ENCODE measurements around the gene CENPB. TPM values are rescaled to one million over a fixed set of nuclear protein-coding genes. Genes with fewer than 3 reads are reported as not detected.

CENPB gene
- total RNA-seq, 6 donors from 2014 or later, result 56.6 to 125 (median 89.7) TPM

GRCh38 chr20:3777381-3777715 lies 9.2 kb downstream of the CENPB start:
- Histone ChIP-seq H3K27me3 (no peaks in the 10 kb centered on the region), H3K27ac (peak overlapping the region in 2 of 4 donors; percentile 11 to 30)
- 11 to 17% methylated on average over 16 of the region's 16 CpGs for WGBS, 2 donors

GRCh38 chr20:3775457-3776108 lies 11.0 kb downstream of the CENPB start:
- no peak for DNase-seq
- Histone ChIP-seq H3K4me3 (no peak overlapping the region), H3K4me1 (peaks cover 7 to 21% (median 17%) of the 10 kb centered on the region in 4 donors), H3K9me3 (no peaks in the 10 kb centered on the region), H3K27me3 (no peaks in the 10 kb centered on the region), H3K27ac (no peak overlapping the region), H3K36me3 (no peaks in the 10 kb centered on the region)
- no peak for ATAC-seq (ENCODE audit: low FRiP score in 2 of 2)
- TF ChIP-seq POLR2AphosphoS5 (IDR thresholded peaks at IDR 0.05) (no peak), EP300 (IDR thresholded peaks at IDR 0.05) (no peak), CTCF (IDR thresholded peaks at IDR 0.05) (no peak), POLR2A (IDR thresholded peaks at IDR 0.05) (no peak)
- 89 to 91% methylated on average over 4 of the region's 4 CpGs for WGBS, 2 donors

More at GRCh38 chr20:3777381-3777715, 9.2 kb downstream of the CENPB start:
- DNase-seq (no peak), ATAC-seq (ENCODE audit: low FRiP score in 2 of 2) (peak in 1 of 2 donors; percentile 7)
- H3K4me1 ChIP-seq, result peaks cover 13 to 33% (median 30%) of the 10 kb centered on the region in 4 donors
- TF ChIP-seq POLR2AphosphoS5 (IDR thresholded peaks at IDR 0.05) (no peak), POLR2A (IDR thresholded peaks at IDR 0.05) (no peak), CTCF (IDR thresholded peaks at IDR 0.05) (no peak), EP300 (IDR thresholded peaks at IDR 0.05) (no peak)
- no peaks in the 10 kb centered on the region for H3K36me3 ChIP-seq
- H3K4me3 ChIP-seq, result peak overlapping the region; percentile 47 to 62 (median 52)
- H3K9me3 ChIP-seq, result no peaks in the 10 kb centered on the region

GRCh38 chr20:3771552-3772058 lies 14.9 kb downstream of the CENPB start:
- no peaks in the 10 kb centered on the region for H3K36me3 ChIP-seq
- 69 to 73% methylated on average over 7 of the region's 7 CpGs for WGBS, 2 donors
- H3K27ac ChIP-seq, result no peak overlapping the region
- no peaks in the 10 kb centered on the region for H3K27me3 ChIP-seq
- H3K4me1 ChIP-seq, result peaks cover 18 to 22% (median 20%) of the 10 kb centered on the region in 4 donors
- no peak for TF ChIP-seq POLR2AphosphoS5 (IDR thresholded peaks at IDR 0.05)
- TF ChIP-seq CTCF (IDR thresholded peaks at IDR 0.05), result no peak
- TF ChIP-seq POLR2A (IDR thresholded peaks at IDR 0.05), result no peak
- TF ChIP-seq EP300 (IDR thresholded peaks at IDR 0.05), result no peak
- DNase-seq (no peak), ATAC-seq (ENCODE audit: low FRiP score in 2 of 2) (no peak)
- H3K9me3 ChIP-seq, result no peaks in the 10 kb centered on the region
- no peak overlapping the region for H3K4me3 ChIP-seq

- Histone ChIP-seq H3K4me3 (peak overlapping the region; percentile 66 to 76 (median 72)), H3K9me3 (no peaks in the 10 kb centered on the region), H3K27me3 (no peaks in the 10 kb centered on the region), H3K4me1 (peaks cover 24 to 48% (median 29%) of the 10 kb centered on the region in 4 donors), H3K27ac (peak overlapping the region; percentile 83 to 93 (median 91)), H3K36me3 (no peaks in the 10 kb centered on the region)
- TF ChIP-seq CTCF (IDR thresholded peaks at IDR 0.05) (peak in 5 of 6 experiments; percentile 39 to 64 (median 53)), POLR2A (IDR thresholded peaks at IDR 0.05) (no peak), POLR2AphosphoS5 (IDR thresholded peaks at IDR 0.05) (peak in 1 of 2 donors; percentile 12)
- WGBS, 2 donors, result 3 to 5% methylated on average over 12 to 24 of the region's 51 CpGs
- peak; percentile 75 to 94 for DNase-seq
- ATAC-seq (ENCODE audit: low FRiP score in 2 of 2), result peak; percentile 67 to 70
Measured at GRCh38 chr20:3768342-3769130, 18.0 kb downstream of the CENPB start.
